ENCODE measurements around the gene PITPNC1.
A peak's percentile ranks its signal among the peaks of the same experiment; 100 is the strongest.

PITPNC1 gene

DNA sequence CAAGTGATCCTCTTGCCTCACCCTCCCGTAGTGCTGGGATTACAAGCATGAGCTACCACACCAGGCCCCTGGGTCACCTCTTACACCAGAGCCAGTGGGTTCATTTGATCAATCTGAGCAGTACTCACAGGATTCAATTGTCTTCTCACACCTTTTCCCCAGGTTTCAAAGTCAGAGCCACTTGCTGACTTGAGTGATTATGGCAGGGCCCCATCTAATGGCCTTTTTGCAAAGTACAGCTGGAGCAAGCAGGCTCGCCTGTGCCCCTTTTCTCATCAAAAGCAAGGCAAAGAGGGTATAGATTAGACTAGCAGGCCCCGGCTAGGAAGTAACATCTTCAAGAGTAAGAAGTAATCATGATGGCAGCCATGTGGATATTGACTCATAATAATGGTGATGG lies 225.9 kb downstream of the PITPNC1 start:
- H3K27me3 ChIP-seq (replicated peaks; ENCODE audit: control insufficient read depth, insufficient read depth, low read length, poor library complexity, severe bottlenecking), result no peaks in the 10 kb centered on the region
- no peaks in the 10 kb centered on the region for H3K4me1 ChIP-seq (ENCODE audit: control insufficient read depth, insufficient read depth, low read length, poor library complexity, severe bottlenecking)
- H3K9me3 ChIP-seq (ENCODE audit: control insufficient read depth, low read length), result no peaks in the 10 kb centered on the region
- peaks cover 7% of the 10 kb centered on the region for H3K36me3 ChIP-seq (ENCODE audit: control insufficient read depth, insufficient read depth, low read length)
- no peak overlapping the region for H3K4me3 ChIP-seq (ENCODE audit: insufficient read depth, low read depth, low read length, poor library complexity, severe bottlenecking)
- H3K27ac ChIP-seq (ENCODE audit: insufficient read depth, low read length, poor library complexity, severe bottlenecking), result no peak overlapping the region
- DNase-seq, result peak; percentile 2 to 9 (median 3)

DNA sequence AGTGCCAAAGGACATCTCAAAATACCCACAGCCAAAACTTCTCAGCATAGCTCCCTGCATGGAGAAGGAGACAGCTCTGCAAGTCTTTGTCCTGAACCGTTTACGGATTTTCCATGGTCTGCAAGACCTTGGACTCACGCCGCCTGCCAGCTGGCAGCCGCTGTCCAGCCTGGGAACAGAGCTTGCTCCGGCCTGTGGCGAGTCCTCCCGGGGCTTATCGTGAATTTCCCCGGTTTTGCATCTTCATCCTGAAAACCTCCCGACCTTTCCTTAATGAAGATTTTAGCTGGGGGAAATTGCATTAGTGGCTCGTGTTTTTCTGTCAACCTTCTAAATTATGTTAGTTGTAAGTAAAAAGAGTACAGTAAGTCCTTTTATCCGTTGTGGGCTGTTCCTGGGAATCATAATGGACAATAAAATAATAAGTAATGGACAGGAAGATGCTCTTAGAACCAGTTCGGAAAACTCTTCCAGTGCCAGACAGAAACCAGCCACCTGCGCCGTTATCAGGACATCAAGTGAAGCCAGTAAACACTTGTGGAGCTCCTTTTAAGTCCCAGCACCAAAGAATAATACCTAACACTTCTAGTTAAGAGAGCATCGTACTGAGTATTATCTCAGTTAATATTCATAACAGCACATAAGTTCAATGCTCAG lies 228.3 kb downstream of the PITPNC1 start:
- no peaks in the 10 kb centered on the region for H3K4me1 ChIP-seq (ENCODE audit: control insufficient read depth, insufficient read depth, low read length, poor library complexity, severe bottlenecking)
- no peak overlapping the region for H3K27ac ChIP-seq (ENCODE audit: insufficient read depth, low read length, poor library complexity, severe bottlenecking)
- no peak for DNase-seq
- peaks cover 7% of the 10 kb centered on the region for H3K36me3 ChIP-seq (ENCODE audit: control insufficient read depth, insufficient read depth, low read length)
- H3K27me3 ChIP-seq (replicated peaks; ENCODE audit: control insufficient read depth, insufficient read depth, low read length, poor library complexity, severe bottlenecking), result no peaks in the 10 kb centered on the region
- H3K4me3 ChIP-seq (ENCODE audit: insufficient read depth, low read depth, low read length, poor library complexity, severe bottlenecking), result no peak overlapping the region
- no peaks in the 10 kb centered on the region for H3K9me3 ChIP-seq (ENCODE audit: control insufficient read depth, low read length)

DNA sequence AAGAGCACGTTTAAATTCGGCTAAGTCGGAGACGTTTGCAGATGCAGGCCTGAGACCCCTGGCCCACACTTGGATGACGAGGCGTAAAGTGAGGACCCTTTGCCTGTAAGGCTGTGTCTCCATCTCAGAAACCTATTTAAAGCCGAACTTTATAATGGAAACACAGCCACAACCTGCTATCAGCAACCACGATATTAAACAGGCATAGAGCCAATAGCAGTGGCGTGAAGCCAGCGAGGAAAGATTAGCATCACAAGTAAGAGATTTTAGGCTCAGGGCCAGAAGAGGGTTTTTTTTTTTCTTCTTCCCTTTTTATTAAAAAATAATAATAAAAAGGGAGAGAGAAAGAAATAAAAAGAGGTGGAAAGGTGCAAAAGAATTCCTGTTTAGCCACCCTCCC lies 229.4 kb downstream of the PITPNC1 start:
- Histone ChIP-seq H3K9me3 (ENCODE audit: control insufficient read depth, low read length) (no peaks in the 10 kb centered on the region), H3K36me3 (ENCODE audit: control insufficient read depth, insufficient read depth, low read length) (peaks cover 7% of the 10 kb centered on the region), H3K27ac (ENCODE audit: insufficient read depth, low read length, poor library complexity, severe bottlenecking) (no peak overlapping the region), H3K4me3 (ENCODE audit: insufficient read depth, low read depth, low read length, poor library complexity, severe bottlenecking) (no peak overlapping the region), H3K4me1 (ENCODE audit: control insufficient read depth, insufficient read depth, low read length, poor library complexity, severe bottlenecking) (no peaks in the 10 kb centered on the region), H3K27me3 (replicated peaks; ENCODE audit: control insufficient read depth, insufficient read depth, low read length, poor library complexity, severe bottlenecking) (no peaks in the 10 kb centered on the region)
- no peak for DNase-seq

DNA sequence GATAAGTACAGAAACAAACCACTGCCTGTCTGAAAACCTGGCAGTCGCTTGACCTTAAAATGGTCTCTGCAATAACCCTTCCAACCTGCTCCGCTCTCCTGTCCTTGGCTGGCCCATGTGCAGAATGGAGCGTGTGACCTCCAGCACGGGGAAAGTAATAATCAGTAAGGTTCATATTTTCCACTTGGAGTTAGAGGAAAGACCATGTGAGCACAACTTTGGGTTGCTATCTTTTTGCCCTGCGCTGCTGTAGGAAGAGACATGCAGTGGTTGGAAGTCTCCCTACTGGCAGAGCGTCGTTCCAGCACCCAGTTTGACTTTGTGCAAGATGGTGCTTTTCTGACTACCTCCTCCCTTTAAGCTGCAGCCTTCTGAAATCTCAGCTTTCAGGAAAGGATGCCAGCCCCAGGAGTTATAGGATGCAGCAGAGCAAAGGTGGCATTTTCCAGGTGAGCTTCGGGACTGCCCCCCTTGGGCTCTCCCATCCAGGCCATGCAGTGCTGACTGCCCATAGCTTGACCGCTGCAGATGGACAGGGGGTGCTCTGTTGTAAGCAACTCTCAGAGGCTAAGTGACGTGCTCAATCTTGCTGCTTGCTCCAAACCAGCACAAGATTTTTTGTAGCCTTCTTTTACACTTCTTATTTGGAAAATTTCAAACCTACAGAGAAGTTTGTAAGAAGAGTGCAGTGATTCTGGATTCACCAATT lies 230.0 kb downstream of the PITPNC1 start:
- Histone ChIP-seq H3K9me3 (ENCODE audit: control insufficient read depth, low read length) (no peaks in the 10 kb centered on the region), H3K4me3 (ENCODE audit: insufficient read depth, low read depth, low read length, poor library complexity, severe bottlenecking) (no peak overlapping the region), H3K27me3 (replicated peaks; ENCODE audit: control insufficient read depth, insufficient read depth, low read length, poor library complexity, severe bottlenecking) (no peaks in the 10 kb centered on the region), H3K27ac (ENCODE audit: insufficient read depth, low read length, poor library complexity, severe bottlenecking) (no peak overlapping the region), H3K4me1 (ENCODE audit: control insufficient read depth, insufficient read depth, low read length, poor library complexity, severe bottlenecking) (no peaks in the 10 kb centered on the region), H3K36me3 (ENCODE audit: control insufficient read depth, insufficient read depth, low read length) (peaks cover 7% of the 10 kb centered on the region)
- DNase-seq, result no peak

- H3K36me3 ChIP-seq (ENCODE audit: control insufficient read depth, insufficient read depth, low read length), result peaks cover 7% of the 10 kb centered on the region
- H3K4me1 ChIP-seq (ENCODE audit: control insufficient read depth, insufficient read depth, low read length, poor library complexity, severe bottlenecking), result no peaks in the 10 kb centered on the region
Measured at GRCh38 chr17:67610061-67610460, 233.0 kb downstream of the PITPNC1 start.

DNA sequence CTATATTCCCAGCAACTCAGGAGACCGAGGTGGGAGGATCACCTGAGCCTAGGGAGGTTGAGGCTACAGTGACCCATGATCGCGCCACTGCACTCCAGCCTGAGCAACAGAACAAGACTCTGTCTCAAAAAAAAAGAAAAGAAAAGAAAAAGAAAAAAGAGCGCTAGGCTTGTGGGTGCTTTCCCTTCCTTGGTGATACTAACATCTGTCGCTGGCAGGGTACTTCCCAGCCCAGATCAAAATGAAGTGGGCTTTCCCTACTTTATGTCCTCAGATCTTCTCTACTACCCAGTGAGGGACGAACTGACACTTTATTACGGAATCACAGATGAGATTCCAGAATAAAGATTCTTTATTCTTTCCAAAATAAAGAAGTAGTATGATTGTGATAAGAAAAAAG lies 236.9 kb downstream of the PITPNC1 start:
- Histone ChIP-seq H3K27me3 (replicated peaks; ENCODE audit: control insufficient read depth, insufficient read depth, low read length, poor library complexity, severe bottlenecking) (no peaks in the 10 kb centered on the region), H3K27ac (ENCODE audit: insufficient read depth, low read length, poor library complexity, severe bottlenecking) (no peak overlapping the region), H3K9me3 (ENCODE audit: control insufficient read depth, low read length) (no peaks in the 10 kb centered on the region), H3K36me3 (ENCODE audit: control insufficient read depth, insufficient read depth, low read length) (no peaks in the 10 kb centered on the region), H3K4me3 (ENCODE audit: insufficient read depth, low read depth, low read length, poor library complexity, severe bottlenecking) (no peak overlapping the region), H3K4me1 (ENCODE audit: control insufficient read depth, insufficient read depth, low read length, poor library complexity, severe bottlenecking) (no peaks in the 10 kb centered on the region)
- no peak for DNase-seq

More at GRCh38 chr17:67610061-67610460, 233.0 kb downstream of the PITPNC1 start:
- H3K27ac ChIP-seq (ENCODE audit: insufficient read depth, low read length, poor library complexity, severe bottlenecking), result no peak overlapping the region
- no peaks in the 10 kb centered on the region for H3K9me3 ChIP-seq (ENCODE audit: control insufficient read depth, low read length)
- H3K4me3 ChIP-seq (ENCODE audit: insufficient read depth, low read depth, low read length, poor library complexity, severe bottlenecking), result no peak overlapping the region
- no peaks in the 10 kb centered on the region for H3K27me3 ChIP-seq (replicated peaks; ENCODE audit: control insufficient read depth, insufficient read depth, low read length, poor library complexity, severe bottlenecking)
- DNase-seq, result no peak

- no peak for DNase-seq
- H3K9me3 ChIP-seq (ENCODE audit: control insufficient read depth, low read length), result no peaks in the 10 kb centered on the region
- H3K4me1 ChIP-seq (ENCODE audit: control insufficient read depth, insufficient read depth, low read length, poor library complexity, severe bottlenecking), result no peaks in the 10 kb centered on the region
- no peaks in the 10 kb centered on the region for H3K27me3 ChIP-seq (replicated peaks; ENCODE audit: control insufficient read depth, insufficient read depth, low read length, poor library complexity, severe bottlenecking)
- no peak overlapping the region for H3K27ac ChIP-seq (ENCODE audit: insufficient read depth, low read length, poor library complexity, severe bottlenecking)
- no peak overlapping the region for H3K4me3 ChIP-seq (ENCODE audit: insufficient read depth, low read depth, low read length, poor library complexity, severe bottlenecking)
- no peaks in the 10 kb centered on the region for H3K36me3 ChIP-seq (ENCODE audit: control insufficient read depth, insufficient read depth, low read length)
Measured at GRCh38 chr17:67615011-67615561, 238.0 kb downstream of the PITPNC1 start.

GRCh38 chr17:67615736-67616135 lies 238.7 kb downstream of the PITPNC1 start:
- H3K27me3 ChIP-seq (replicated peaks; ENCODE audit: control insufficient read depth, insufficient read depth, low read length, poor library complexity, severe bottlenecking), result no peaks in the 10 kb centered on the region

GRCh38 chr17:67617304-67617899 lies 240.3 kb downstream of the PITPNC1 start:
- H3K4me1 ChIP-seq (ENCODE audit: control insufficient read depth, insufficient read depth, low read length, poor library complexity, severe bottlenecking), result no peaks in the 10 kb centered on the region
- H3K27ac ChIP-seq (ENCODE audit: insufficient read depth, low read length, poor library complexity, severe bottlenecking), result no peak overlapping the region
- H3K36me3 ChIP-seq (ENCODE audit: control insufficient read depth, insufficient read depth, low read length), result no peaks in the 10 kb centered on the region
- no peaks in the 10 kb centered on the region for H3K9me3 ChIP-seq (ENCODE audit: control insufficient read depth, low read length)
- no peak for DNase-seq
- H3K4me3 ChIP-seq (ENCODE audit: insufficient read depth, low read depth, low read length, poor library complexity, severe bottlenecking), result no peak overlapping the region
- no peaks in the 10 kb centered on the region for H3K27me3 ChIP-seq (replicated peaks; ENCODE audit: control insufficient read depth, insufficient read depth, low read length, poor library complexity, severe bottlenecking)

More at GRCh38 chr17:67615736-67616135, 238.7 kb downstream of the PITPNC1 start:
- Histone ChIP-seq H3K4me3 (ENCODE audit: insufficient read depth, low read depth, low read length, poor library complexity, severe bottlenecking) (no peak overlapping the region), H3K36me3 (ENCODE audit: control insufficient read depth, insufficient read depth, low read length) (no peaks in the 10 kb centered on the region), H3K9me3 (ENCODE audit: control insufficient read depth, low read length) (no peaks in the 10 kb centered on the region), H3K27ac (ENCODE audit: insufficient read depth, low read length, poor library complexity, severe bottlenecking) (no peak overlapping the region), H3K4me1 (ENCODE audit: control insufficient read depth, insufficient read depth, low read length, poor library complexity, severe bottlenecking) (no peaks in the 10 kb centered on the region)
- no peak for DNase-seq

- H3K9me3 ChIP-seq (ENCODE audit: control insufficient read depth, low read length), result no peaks in the 10 kb centered on the region
- H3K27me3 ChIP-seq (replicated peaks; ENCODE audit: control insufficient read depth, insufficient read depth, low read length, poor library complexity, severe bottlenecking), result no peaks in the 10 kb centered on the region
- H3K4me1 ChIP-seq (ENCODE audit: control insufficient read depth, insufficient read depth, low read length, poor library complexity, severe bottlenecking), result no peaks in the 10 kb centered on the region
- no peak overlapping the region for H3K27ac ChIP-seq (ENCODE audit: insufficient read depth, low read length, poor library complexity, severe bottlenecking)
- H3K36me3 ChIP-seq (ENCODE audit: control insufficient read depth, insufficient read depth, low read length), result no peaks in the 10 kb centered on the region
- no peak overlapping the region for H3K4me3 ChIP-seq (ENCODE audit: insufficient read depth, low read depth, low read length, poor library complexity, severe bottlenecking)
- no peak for DNase-seq
Measured at GRCh38 chr17:67619555-67619954, 242.5 kb downstream of the PITPNC1 start.
